Smooth muscle cell (in vitro differentiated cells): ENCODE results near the gene LEMD1. TPM values are rescaled to one million over a fixed set of nuclear protein-coding genes. Genes with fewer than 3 reads are reported as not detected.
"Not testable (repeated sequence)": the region's sequence is repeated elsewhere in the genome, so short reads cannot be mapped to it uniquely, and the experiment has no call there.

Experiments used
- DNase-seq: peaks from one replicate; lab custom pipeline; 2025; ENCODE audit not compliant: unreplicated experiment; lab: John Stamatoyannopoulos, UW
- H2AFZ ChIP-seq: fragments of 200-600 bp; sonication (generic); 2 replicates; pipeline ENCODE4 v1.6.0; 2016; ENCODE audit warnings: antibody characterized with exemption, low read depth, mild to moderate bottlenecking
- H3F3A ChIP-seq: fragments of 200-600 bp; sonication (generic); 2 replicates; pipeline ENCODE4 v1.6.0; 2017; ENCODE audit warnings: antibody characterized with exemption, low read depth
- H3K27ac ChIP-seq: fragments of 200-600 bp; sonication (generic); 2 replicates; pipeline ENCODE4 v1.5.1; 2016; ENCODE audit warnings: low read depth, mild to moderate bottlenecking
- H3K27me3 ChIP-seq: fragments of 200-600 bp; sonication (generic); 2 replicates; pipeline ENCODE4 v1.6.1; 2016; ENCODE audit warnings: low read depth, mild to moderate bottlenecking
- H3K36me3 ChIP-seq: fragments of 200-600 bp; sonication (generic); 2 replicates; pipeline ENCODE4 v1.5.1; 2016; ENCODE audit warnings: low read depth
- H3K4me1 ChIP-seq: fragments of 200-600 bp; sonication (generic); 2 replicates; pipeline ENCODE4 v1.5.1; 2016; ENCODE audit warnings: low read depth
- H3K4me2 ChIP-seq: fragments of 200-600 bp; sonication (generic); 2 replicates; pipeline ENCODE4 v1.6.0; 2016; ENCODE audit warnings: mild to moderate bottlenecking
- H3K4me3 ChIP-seq: fragments of 200-600 bp; sonication (generic); 2 replicates; pipeline ENCODE4 v1.5.1; 2016; ENCODE audit warnings: mild to moderate bottlenecking
- H3K79me2 ChIP-seq: fragments of 200-600 bp; sonication (generic); 2 replicates; pipeline ENCODE4 v1.6.0; 2016; ENCODE audit warnings: low read depth, mild to moderate bottlenecking
- H3K9ac ChIP-seq: fragments of 200-600 bp; sonication (generic); 2 replicates; pipeline ENCODE4 v1.6.0; 2016; ENCODE audit warnings: low read depth
- H3K9me3 ChIP-seq: fragments of 200-600 bp; sonication (generic); replicated peaks from 2 replicates; pipeline ENCODE4 v1.5.1; 2016; ENCODE audit warnings: low read depth
- H4K20me1 ChIP-seq: fragments of 200-600 bp; sonication (generic); 2 replicates; pipeline ENCODE4 v1.6.0; 2016; ENCODE audit warnings: low read depth
- WGBS: methylation state at CpG from one replicate; pipeline ENCODE4 v1.1.7; 2016; ENCODE audit warnings: low lambda C conversion rate; 5-methylcytosine and 5-hydroxymethylcytosine counted together
- polyA plus RNA-seq: library from polyadenylated mRNA; unstranded; fragments of >200 nt; fragmentation: Nextera tagmentation; extraction: Ambion mirVana; gene quantifications from 2 replicates; pipeline ENCODE4 v1.2.1, GENCODE V29; 2016
- total RNA-seq: library from RNA; depleted of rRNA; stranded (reverse); fragments of >200 nt; gene quantifications from 2 replicates; pipeline ENCODE4 v1.2.3, GENCODE V29; 2014
- TF ChIP-seq, protein P1 (sequence below): fragments of 200-600 bp; sonication (generic); IDR thresholded peaks from 2 replicates; pipeline ENCODE4 v1.5.1; 2017; ENCODE audit warnings: borderline replicate concordance, mild to moderate bottlenecking, antibody characterized with exemption; ENCODE audit not compliant: insufficient read depth, poor library complexity, severe bottlenecking

The LEMD1 gene
- total and polyA plus RNA-seq, 2 experiments from 2014 or later = 5.8 to 8.0 TPM

GRCh38 chr1:205365945-205366463 lies 55.9 kb downstream of the LEMD1 start:
- TF ChIP-seq, protein P1, sequence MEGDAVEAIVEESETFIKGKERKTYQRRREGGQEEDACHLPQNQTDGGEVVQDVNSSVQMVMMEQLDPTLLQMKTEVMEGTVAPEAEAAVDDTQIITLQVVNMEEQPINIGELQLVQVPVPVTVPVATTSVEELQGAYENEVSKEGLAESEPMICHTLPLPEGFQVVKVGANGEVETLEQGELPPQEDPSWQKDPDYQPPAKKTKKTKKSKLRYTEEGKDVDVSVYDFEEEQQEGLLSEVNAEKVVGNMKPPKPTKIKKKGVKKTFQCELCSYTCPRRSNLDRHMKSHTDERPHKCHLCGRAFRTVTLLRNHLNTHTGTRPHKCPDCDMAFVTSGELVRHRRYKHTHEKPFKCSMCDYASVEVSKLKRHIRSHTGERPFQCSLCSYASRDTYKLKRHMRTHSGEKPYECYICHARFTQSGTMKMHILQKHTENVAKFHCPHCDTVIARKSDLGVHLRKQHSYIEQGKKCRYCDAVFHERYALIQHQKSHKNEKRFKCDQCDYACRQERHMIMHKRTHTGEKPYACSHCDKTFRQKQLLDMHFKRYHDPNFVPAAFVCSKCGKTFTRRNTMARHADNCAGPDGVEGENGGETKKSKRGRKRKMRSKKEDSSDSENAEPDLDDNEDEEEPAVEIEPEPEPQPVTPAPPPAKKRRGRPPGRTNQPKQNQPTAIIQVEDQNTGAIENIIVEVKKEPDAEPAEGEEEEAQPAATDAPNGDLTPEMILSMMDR = no peak
- H3K4me2 ChIP-seq = no peak overlapping the region
- WGBS = 31% methylated on average over 8 of the region's 8 CpGs

DNA sequence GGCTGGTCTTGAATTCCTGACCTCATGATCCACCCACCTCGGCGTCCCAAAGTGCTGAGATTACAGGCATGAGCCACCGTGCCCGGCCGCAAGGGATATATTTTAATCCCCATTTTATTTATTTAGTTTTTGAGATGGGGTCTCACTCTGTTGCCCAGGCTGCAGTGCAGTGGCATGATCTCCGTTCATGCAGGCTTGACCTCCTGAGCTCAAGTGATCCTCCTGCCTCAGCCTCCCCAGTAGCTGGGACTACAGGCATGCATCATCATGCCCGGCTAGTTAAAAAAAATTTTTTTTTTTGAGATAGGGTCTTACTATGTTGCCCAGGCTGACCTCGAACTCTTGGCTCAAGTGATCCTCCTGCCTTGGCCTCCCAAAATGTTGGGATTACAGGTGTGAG lies 56.8 kb downstream of the LEMD1 start:
- not testable (repeated sequence) for H4K20me1 ChIP-seq, H3K79me2 ChIP-seq, DNase-seq, H3K4me1 ChIP-seq, H3K27ac ChIP-seq, H3K36me3 ChIP-seq, H3F3A ChIP-seq, H3K27me3 ChIP-seq, H3K9me3 ChIP-seq, H3K4me2 ChIP-seq, H2AFZ ChIP-seq, H3K4me3 ChIP-seq, H3K9ac ChIP-seq
- WGBS = 90% methylated on average over 8 of the region's 8 CpGs

More at GRCh38 chr1:205365945-205366463, 55.9 kb downstream of the LEMD1 start:
- H3K9ac ChIP-seq = no peak overlapping the region
- DNase-seq = no peak
- no peaks in the 10 kb centered on the region for H3K9me3 ChIP-seq
- peak overlapping the region; percentile 61 for H2AFZ ChIP-seq
- H4K20me1 ChIP-seq = no peaks in the 10 kb centered on the region
- no peaks in the 10 kb centered on the region for H3K36me3 ChIP-seq
- no peaks in the 10 kb centered on the region for H3K27me3 ChIP-seq
- H3K4me1 ChIP-seq = peaks cover under 1% of the 10 kb centered on the region
- peaks cover 6% of the 10 kb centered on the region for H3F3A ChIP-seq
- no peak overlapping the region for H3K27ac ChIP-seq
- H3K79me2 ChIP-seq = no peaks in the 10 kb centered on the region
- H3K4me3 ChIP-seq = no peak overlapping the region

DNA sequence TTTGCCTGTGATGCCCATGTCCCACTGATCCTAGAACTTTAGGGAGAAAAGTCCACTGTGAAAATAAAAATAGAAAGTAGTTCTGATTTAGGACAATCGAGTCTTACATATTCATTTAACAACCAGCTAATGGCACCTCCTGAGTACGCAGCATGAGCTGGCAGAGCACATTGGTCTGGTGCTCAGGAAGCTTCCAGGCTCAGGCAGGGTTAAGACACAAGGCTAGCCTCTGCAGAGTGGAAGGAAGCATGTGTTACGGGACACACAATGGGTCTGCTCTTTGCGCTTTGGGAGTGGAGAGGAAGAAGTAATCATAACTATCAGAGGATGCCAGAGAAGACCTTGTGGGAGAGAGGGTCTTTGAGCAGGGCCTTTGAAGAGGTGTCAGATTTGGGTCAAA lies 61.0 kb downstream of the LEMD1 start:
- Histone ChIP-seq H3K27me3 (no peaks in the 10 kb centered on the region), H3K9ac (no peak overlapping the region), H3K79me2 (no peaks in the 10 kb centered on the region), H3F3A (no peaks in the 10 kb centered on the region), H3K4me3 (no peak overlapping the region), H3K4me2 (no peak overlapping the region), H4K20me1 (no peaks in the 10 kb centered on the region), H2AFZ (no peak overlapping the region), H3K9me3 (no peaks in the 10 kb centered on the region), H3K27ac (no peak overlapping the region), H3K4me1 (peaks cover 34% of the 10 kb centered on the region), H3K36me3 (no peaks in the 10 kb centered on the region)
- DNase-seq = no peak
- TF ChIP-seq, protein P1 = no peak
- 85% methylated on average over 4 of the region's 4 CpGs for WGBS

- WGBS = 51% methylated on average over 11 of the region's 11 CpGs
- TF ChIP-seq, protein P1 = no peak
Observed at GRCh38 chr1:205359771-205360565, 61.9 kb downstream of the LEMD1 start.

More at GRCh38 chr1:205359771-205360565, 61.9 kb downstream of the LEMD1 start:
- no peaks in the 10 kb centered on the region for H3F3A ChIP-seq
- no peak overlapping the region for H3K4me3 ChIP-seq
- H3K4me1 ChIP-seq = peaks cover 34% of the 10 kb centered on the region
- no peak overlapping the region for H3K27ac ChIP-seq
- H4K20me1 ChIP-seq = no peaks in the 10 kb centered on the region
- H3K9ac ChIP-seq = no peak overlapping the region
- H3K27me3 ChIP-seq = no peaks in the 10 kb centered on the region
- no peak overlapping the region for H3K4me2 ChIP-seq
- H3K36me3 ChIP-seq = no peaks in the 10 kb centered on the region
- no peaks in the 10 kb centered on the region for H3K9me3 ChIP-seq
- H2AFZ ChIP-seq = peak overlapping the region; percentile 5
- DNase-seq = no peak
- H3K79me2 ChIP-seq = no peaks in the 10 kb centered on the region
